Osteoblast (primary cell): ENCODE measurements around the gene UVSSA. TPM values are rescaled to one million over a fixed set of nuclear protein-coding genes. Genes with fewer than 3 reads are reported as not detected.
"Not testable (repeated sequence)": the region's sequence is repeated elsewhere in the genome, so short reads cannot be mapped to it uniquely, and the experiment has no call there.

Experiments
- DNase-seq: peaks from one replicate; pipeline ENCODE4 v3.0.0; 2011; ENCODE audit warnings: low spot score, mixed read lengths; ENCODE audit not compliant: insufficient read length; ENCODE audit errors: missing footprints
- H2AFZ ChIP-seq: 2 replicates; pipeline ENCODE4 v1.6.0; 2011; ENCODE audit warnings: mild to moderate bottlenecking, low read length
- H3K27ac ChIP-seq: 2 replicates; pipeline ENCODE4 v1.5.1; 2011; ENCODE audit warnings: mild to moderate bottlenecking, low read depth, low read length, moderate library complexity
- H3K27me3 ChIP-seq: 2 replicates; pipeline ENCODE4 v1.6.0; 2012; ENCODE audit warnings: mild to moderate bottlenecking, control low read depth, inconsistent platforms, low read length, moderate library complexity; ENCODE audit not compliant: insufficient read depth
- H3K36me3 ChIP-seq: 2 replicates; pipeline ENCODE4 v1.5.1; 2011; ENCODE audit warnings: mild to moderate bottlenecking, low read length, control low read depth, moderate library complexity; ENCODE audit not compliant: insufficient read depth
- H3K4me1 ChIP-seq: 2 replicates; pipeline ENCODE4 v1.5.1; 2011; ENCODE audit warnings: mild to moderate bottlenecking, low read length, control low read depth, moderate library complexity; ENCODE audit not compliant: insufficient read depth
- H3K4me2 ChIP-seq: 2 replicates; pipeline ENCODE4 v1.6.0; 2011; ENCODE audit warnings: mild to moderate bottlenecking, low read length; ENCODE audit not compliant: insufficient read depth
- H3K4me3 ChIP-seq: fragments of 200-600 bp; sonication (generic); 3 replicates; pipeline ENCODE4 v1.5.1; 2012; ENCODE audit warnings: mild to moderate bottlenecking, low read length, inconsistent platforms; ENCODE audit not compliant: insufficient read depth
- H3K79me2 ChIP-seq: 2 replicates; pipeline ENCODE4 v1.6.0; 2012; ENCODE audit warnings: mild to moderate bottlenecking, low read length, control low read depth, inconsistent platforms; ENCODE audit not compliant: insufficient read depth
- H3K9me3 ChIP-seq: 2 replicates; pipeline ENCODE4 v1.5.1; 2011; ENCODE audit warnings: low read depth, low read length, control low read depth
- H4K20me1 ChIP-seq: 2 replicates; pipeline ENCODE4 v1.6.0; 2012; ENCODE audit warnings: mild to moderate bottlenecking, low read length, control low read depth; ENCODE audit not compliant: insufficient read depth
- total RNA-seq: library from RNA; depleted of rRNA; stranded (reverse); fragments of >200 nt; gene quantifications from 2 replicates; pipeline ENCODE4 v1.2.3, GENCODE V29; 2012
- TF ChIP-seq, protein P1 (sequence below): IDR thresholded peaks from 2 replicates; pipeline ENCODE4 v1.5.1; 2011; ENCODE audit warnings: mild to moderate bottlenecking, low read depth, low read length, moderate library complexity; ENCODE audit errors: extremely low read depth

The UVSSA gene
- total RNA-seq, 1 donor: 14.8 TPM

- H3K79me2 ChIP-seq: no peaks in the 10 kb centered on the region
- H3K9me3 ChIP-seq: no peaks in the 10 kb centered on the region
- H3K4me3 ChIP-seq: no peak overlapping the region
- no peak overlapping the region for H2AFZ ChIP-seq
- H3K4me1 ChIP-seq: no peaks in the 10 kb centered on the region
- no peaks in the 10 kb centered on the region for H3K36me3 ChIP-seq
- DNase-seq: peak; percentile 69
- H3K27ac ChIP-seq: no peak overlapping the region
- no peaks in the 10 kb centered on the region for H3K27me3 ChIP-seq
- no peaks in the 10 kb centered on the region for H4K20me1 ChIP-seq
- TF ChIP-seq, protein P1, sequence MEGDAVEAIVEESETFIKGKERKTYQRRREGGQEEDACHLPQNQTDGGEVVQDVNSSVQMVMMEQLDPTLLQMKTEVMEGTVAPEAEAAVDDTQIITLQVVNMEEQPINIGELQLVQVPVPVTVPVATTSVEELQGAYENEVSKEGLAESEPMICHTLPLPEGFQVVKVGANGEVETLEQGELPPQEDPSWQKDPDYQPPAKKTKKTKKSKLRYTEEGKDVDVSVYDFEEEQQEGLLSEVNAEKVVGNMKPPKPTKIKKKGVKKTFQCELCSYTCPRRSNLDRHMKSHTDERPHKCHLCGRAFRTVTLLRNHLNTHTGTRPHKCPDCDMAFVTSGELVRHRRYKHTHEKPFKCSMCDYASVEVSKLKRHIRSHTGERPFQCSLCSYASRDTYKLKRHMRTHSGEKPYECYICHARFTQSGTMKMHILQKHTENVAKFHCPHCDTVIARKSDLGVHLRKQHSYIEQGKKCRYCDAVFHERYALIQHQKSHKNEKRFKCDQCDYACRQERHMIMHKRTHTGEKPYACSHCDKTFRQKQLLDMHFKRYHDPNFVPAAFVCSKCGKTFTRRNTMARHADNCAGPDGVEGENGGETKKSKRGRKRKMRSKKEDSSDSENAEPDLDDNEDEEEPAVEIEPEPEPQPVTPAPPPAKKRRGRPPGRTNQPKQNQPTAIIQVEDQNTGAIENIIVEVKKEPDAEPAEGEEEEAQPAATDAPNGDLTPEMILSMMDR: no peak
- H3K4me2 ChIP-seq: no peak overlapping the region
Observed at GRCh38 chr4:1371176-1372165, 24.5 kb downstream of the UVSSA start.

DNA sequence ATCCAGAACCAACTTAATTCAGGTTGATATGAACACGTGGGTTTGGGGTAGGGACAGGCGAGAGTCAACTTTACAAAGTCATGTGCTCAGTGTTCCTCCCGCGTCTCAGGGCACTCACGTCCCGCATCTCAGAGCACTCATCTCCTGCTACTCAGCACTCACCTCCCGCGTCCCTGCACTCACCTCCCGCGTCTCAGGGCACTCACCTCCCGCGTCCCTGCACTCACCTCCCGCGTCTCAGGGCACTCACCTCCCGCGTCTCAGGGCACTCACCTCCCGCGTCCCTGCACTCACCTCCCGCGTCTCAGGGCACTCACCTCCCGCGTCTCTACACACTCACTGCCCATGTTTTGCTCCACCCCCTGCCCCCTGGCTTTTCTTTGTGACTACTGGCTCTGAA, 25.6 kb downstream of the UVSSA start:
- H3K27ac ChIP-seq: not testable (repeated sequence)

GRCh38 chr4:1373892-1374705, 27.1 kb downstream of the UVSSA start:
- Histone ChIP-seq H3K36me3 (no peaks in the 10 kb centered on the region), H3K27ac (no peak overlapping the region), H3K4me2 (no peak overlapping the region), H2AFZ (no peak overlapping the region), H3K27me3 (no peaks in the 10 kb centered on the region), H3K4me3 (no peak overlapping the region), H4K20me1 (no peaks in the 10 kb centered on the region), H3K4me1 (no peaks in the 10 kb centered on the region), H3K9me3 (no peaks in the 10 kb centered on the region), H3K79me2 (no peaks in the 10 kb centered on the region)
- TF ChIP-seq, protein P1: no peak
- DNase-seq: peak; percentile 57

More for the DNA sequence above, 25.6 kb downstream of the UVSSA start:
- not testable (repeated sequence) for H3K4me2 ChIP-seq, H3K9me3 ChIP-seq, H3K4me1 ChIP-seq, H3K4me3 ChIP-seq, H3K36me3 ChIP-seq, H4K20me1 ChIP-seq, H3K27me3 ChIP-seq, H3K79me2 ChIP-seq, H2AFZ ChIP-seq
- peak; percentile 37 for DNase-seq

GRCh38 chr4:1374706-1375045, 27.7 kb downstream of the UVSSA start:
- no peaks in the 10 kb centered on the region for H3K36me3 ChIP-seq
- H2AFZ ChIP-seq: no peak overlapping the region
- H3K9me3 ChIP-seq: no peaks in the 10 kb centered on the region
- H3K4me2 ChIP-seq: no peak overlapping the region
- H3K27me3 ChIP-seq: no peaks in the 10 kb centered on the region
- no peaks in the 10 kb centered on the region for H4K20me1 ChIP-seq
- H3K79me2 ChIP-seq: no peaks in the 10 kb centered on the region
- H3K4me3 ChIP-seq: no peak overlapping the region
- TF ChIP-seq, protein P1: no peak
- H3K4me1 ChIP-seq: no peaks in the 10 kb centered on the region
- no peak overlapping the region for H3K27ac ChIP-seq
- peak; percentile 79 for DNase-seq
